Immature natural killer cell (primary cell): ENCODE data around the gene PDIA5. TPM values are rescaled to one million over a fixed set of nuclear protein-coding genes. Genes with fewer than 3 reads are reported as not detected.
"Not testable (repeated sequence)": the region's sequence is repeated elsewhere in the genome, so short reads cannot be mapped to it uniquely, and the experiment has no call there.

Source experiments
- DNase-seq, 3 donors: peaks; one replicate each; pipeline ENCODE4 v3.0.0; 2022; ENCODE audit warnings: mixed read lengths in 1 of 3
- H3K27ac Mint-ChIP-seq, 6 donors: one replicate each; pipeline ENCODE4 v1.8.0; 2020; ENCODE audit warnings: mixed read lengths in 6 of 6, mild to moderate bottlenecking in 5 of 6, inconsistent platforms in 4 of 6, moderate library complexity in 3 of 6
- H3K27me3 Mint-ChIP-seq, 3 donors: one replicate each; pipeline ENCODE4 v1.8.0; 2020 to 2021; ENCODE audit warnings: low read depth in 3 of 3, mild to moderate bottlenecking in 3 of 3, mixed read lengths in 3 of 3, moderate library complexity in 3 of 3, inconsistent platforms in 1 of 3
- H3K36me3 Mint-ChIP-seq, 3 donors: one replicate each; pipeline ENCODE4 v1.8.0; 2020; ENCODE audit warnings: mixed read lengths in 3 of 3, inconsistent platforms in 2 of 3, mild to moderate bottlenecking in 2 of 3
- H3K4me1 Mint-ChIP-seq, 2 donors: one replicate each; pipeline ENCODE4 v1.8.0; 2020; ENCODE audit warnings: inconsistent platforms in 2 of 2, mild to moderate bottlenecking in 2 of 2, mixed read lengths in 2 of 2, moderate library complexity in 1 of 2
- H3K4me3 Mint-ChIP-seq, 5 donors: one replicate each; pipeline ENCODE4 v1.8.0; 2020; ENCODE audit warnings: mild to moderate bottlenecking in 5 of 5, mixed read lengths in 5 of 5, inconsistent platforms in 3 of 5, moderate library complexity in 3 of 5
- H3K9me3 Mint-ChIP-seq, 6 donors: one replicate each; pipeline ENCODE4 v1.8.0; 2020; ENCODE audit warnings: mild to moderate bottlenecking in 6 of 6, mixed read lengths in 6 of 6, inconsistent platforms in 4 of 6, moderate library complexity in 3 of 6
- polyA plus RNA-seq, 3 donors: library from polyadenylated mRNA; unstranded; fragments of 300-500 nt; fragmentation: Illumina TruSeq; gene quantifications; one replicate each; pipeline ENCODE4 v1.2.3, GENCODE V29; 2021

PDIA5 gene
- polyA plus RNA-seq, 3 donors from 2014 or later, result 0.74 to 1.3 TPM; not detected in 1

- peaks cover 13 to 15% of the 10 kb centered on the region in 2 donors for H3K4me1 Mint-ChIP-seq
- H3K36me3 Mint-ChIP-seq, result no peaks in the 10 kb centered on the region
- no peak overlapping the region for H3K4me3 Mint-ChIP-seq
- no peak for DNase-seq
- no peaks in the 10 kb centered on the region for H3K9me3 Mint-ChIP-seq
- peaks cover 0 to 1% (median 0%) of the 10 kb centered on the region in 3 donors for H3K27me3 Mint-ChIP-seq
- no peak overlapping the region for H3K27ac Mint-ChIP-seq
Measured at GRCh38 chr3:123112232-123112631, 45.4 kb downstream of the PDIA5 start.

DNA sequence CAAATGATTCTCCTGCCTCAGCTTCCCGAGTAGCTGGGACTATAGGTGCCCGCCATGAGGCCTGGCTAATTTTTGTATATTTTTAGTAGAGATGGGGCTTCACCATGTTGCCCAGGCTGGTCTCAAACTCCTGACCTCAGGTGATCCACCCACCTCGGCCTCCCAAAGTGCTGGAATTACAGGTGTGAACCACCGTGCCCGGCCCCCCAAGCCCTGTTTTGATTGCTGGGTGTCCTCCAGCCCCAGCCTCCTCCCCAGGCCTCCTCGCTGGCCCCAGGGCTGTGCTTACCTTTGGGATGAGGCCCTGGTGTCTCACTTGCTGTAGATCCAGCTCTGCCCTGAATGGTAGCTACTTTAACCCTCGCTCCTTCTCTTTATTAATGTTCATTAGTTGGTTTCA is 45.8 kb downstream of the PDIA5 start:
- H3K27me3 Mint-ChIP-seq, H3K9me3 Mint-ChIP-seq, H3K4me3 Mint-ChIP-seq, H3K36me3 Mint-ChIP-seq, DNase-seq, H3K27ac Mint-ChIP-seq: not testable (repeated sequence)
- H3K4me1 Mint-ChIP-seq, result peaks cover 13 to 15% of the 10 kb centered on the region in 2 donors

GRCh38 chr3:123113889-123114450 is 47.1 kb downstream of the PDIA5 start:
- peaks cover 0 to 1% (median 0%) of the 10 kb centered on the region in 3 donors for H3K27me3 Mint-ChIP-seq
- no peak overlapping the region for H3K27ac Mint-ChIP-seq
- H3K4me3 Mint-ChIP-seq, result no peak overlapping the region
- peaks cover 13 to 15% of the 10 kb centered on the region in 2 donors for H3K4me1 Mint-ChIP-seq
- no peak for DNase-seq
- no peaks in the 10 kb centered on the region for H3K9me3 Mint-ChIP-seq
- no peaks in the 10 kb centered on the region for H3K36me3 Mint-ChIP-seq

- Mint-ChIP-seq H3K4me3 (no peak overlapping the region), H3K27me3 (peaks cover 0 to 2% (median 1%) of the 10 kb centered on the region in 3 donors), H3K27ac (no peak overlapping the region), H3K36me3 (no peaks in the 10 kb centered on the region), H3K4me1 (peaks cover 9 to 15% of the 10 kb centered on the region in 2 donors), H3K9me3 (no peaks in the 10 kb centered on the region)
- DNase-seq, result no peak
Measured at GRCh38 chr3:123116116-123116515, 49.3 kb downstream of the PDIA5 start.

DNA sequence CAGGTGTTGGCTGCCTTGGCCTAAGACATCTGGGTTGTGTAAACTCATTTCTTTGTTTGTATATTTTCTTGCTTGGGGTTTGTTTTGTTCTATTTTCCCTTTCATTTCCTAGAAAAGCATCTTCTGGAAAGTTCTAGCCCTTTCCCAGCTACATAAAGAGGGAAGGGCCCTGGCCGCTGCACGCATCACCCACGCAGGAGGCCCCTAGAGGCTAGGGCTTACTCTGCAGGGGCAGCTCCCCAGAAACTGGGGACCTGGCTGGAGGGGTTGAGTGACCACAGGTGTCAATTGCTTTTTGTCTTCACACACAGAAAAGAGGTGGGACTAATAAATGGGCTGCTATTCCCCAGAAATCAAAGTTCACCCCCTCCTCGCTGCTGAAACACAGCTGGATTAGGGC is 52.6 kb downstream of the PDIA5 start:
- Mint-ChIP-seq H3K36me3 (no peaks in the 10 kb centered on the region), H3K27me3 (peaks cover 0 to 2% (median 1%) of the 10 kb centered on the region in 3 donors), H3K9me3 (no peaks in the 10 kb centered on the region), H3K27ac (no peak overlapping the region), H3K4me3 (no peak overlapping the region), H3K4me1 (peaks cover 2 to 7% of the 10 kb centered on the region in 2 donors)
- DNase-seq, result no peak

DNA sequence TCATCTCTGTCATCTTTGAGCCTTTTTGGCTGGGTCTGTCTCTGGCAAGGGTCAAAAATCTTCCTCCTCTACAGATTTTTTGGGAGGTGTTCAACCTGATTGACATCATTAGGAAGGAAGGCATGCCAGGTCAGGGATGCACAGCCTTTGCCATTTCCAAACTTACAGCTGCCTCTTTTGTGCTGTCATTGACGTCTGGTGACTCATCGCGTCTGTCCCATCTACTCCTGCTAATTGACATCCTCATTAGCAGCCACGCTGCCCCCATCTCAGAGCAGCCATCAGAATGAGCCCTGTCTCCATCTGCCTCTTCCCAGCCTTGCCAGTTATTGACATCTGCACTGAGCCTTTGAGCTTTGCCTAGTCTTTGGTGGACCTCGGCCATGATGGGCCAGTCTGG is 53.0 kb downstream of the PDIA5 start:
- Mint-ChIP-seq H3K27ac (no peak overlapping the region), H3K9me3 (no peaks in the 10 kb centered on the region)

DNA sequence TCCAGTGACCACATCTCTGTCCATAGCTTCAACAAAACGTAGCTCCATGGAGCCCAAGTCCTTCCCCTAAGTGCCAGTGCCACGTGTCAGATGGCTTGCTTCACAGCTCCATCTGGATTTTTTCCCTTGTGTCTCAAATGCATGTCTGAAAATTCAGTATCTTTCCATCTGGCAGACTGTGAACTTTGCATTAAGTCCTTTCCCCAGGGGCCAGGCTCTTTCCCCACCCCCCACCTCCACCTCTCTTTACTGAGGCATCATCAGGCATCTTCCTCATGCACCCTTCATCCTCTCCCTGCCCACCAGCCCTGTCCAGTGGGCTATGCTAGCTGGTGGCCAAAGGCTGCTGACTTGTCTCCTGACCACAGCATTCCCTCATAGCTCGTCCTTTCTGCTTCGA is 53.7 kb downstream of the PDIA5 start:
- H3K36me3 Mint-ChIP-seq, result no peaks in the 10 kb centered on the region
- H3K4me1 Mint-ChIP-seq, result no peaks in the 10 kb centered on the region
- no peak overlapping the region for H3K4me3 Mint-ChIP-seq
- H3K9me3 Mint-ChIP-seq, result no peaks in the 10 kb centered on the region
- H3K27me3 Mint-ChIP-seq, result peaks cover 0 to 2% (median under 1%) of the 10 kb centered on the region in 3 donors
- no peak overlapping the region for H3K27ac Mint-ChIP-seq
- DNase-seq, result no peak

More for the DNA sequence above, 53.0 kb downstream of the PDIA5 start:
- Mint-ChIP-seq H3K27me3 (peaks cover 0 to 2% (median 1%) of the 10 kb centered on the region in 3 donors), H3K36me3 (no peaks in the 10 kb centered on the region), H3K4me3 (no peak overlapping the region), H3K4me1 (peaks cover 0 to 3% of the 10 kb centered on the region in 2 donors)
- no peak for DNase-seq

DNA sequence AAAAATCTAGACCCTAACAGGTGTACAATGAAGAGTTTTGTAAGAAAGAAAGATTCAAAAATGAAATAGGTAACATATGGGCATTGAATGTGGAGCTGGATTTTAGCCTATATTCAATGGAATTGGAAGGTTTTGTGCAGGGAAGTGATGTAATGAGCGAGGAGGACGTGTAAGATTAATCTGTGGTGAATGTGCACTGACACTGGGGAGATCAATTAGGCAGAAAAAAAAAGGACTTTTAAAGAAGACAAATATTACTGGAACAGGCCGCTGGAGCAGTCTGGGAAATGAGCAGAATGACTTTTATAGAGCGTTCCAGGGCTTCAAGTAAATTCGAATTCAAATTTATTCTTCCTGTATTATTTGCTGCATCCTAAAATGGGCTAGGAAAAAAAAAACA is 55.2 kb downstream of the PDIA5 start:
- no peaks in the 10 kb centered on the region for H3K36me3 Mint-ChIP-seq
- no peaks in the 10 kb centered on the region for H3K4me1 Mint-ChIP-seq

DNA sequence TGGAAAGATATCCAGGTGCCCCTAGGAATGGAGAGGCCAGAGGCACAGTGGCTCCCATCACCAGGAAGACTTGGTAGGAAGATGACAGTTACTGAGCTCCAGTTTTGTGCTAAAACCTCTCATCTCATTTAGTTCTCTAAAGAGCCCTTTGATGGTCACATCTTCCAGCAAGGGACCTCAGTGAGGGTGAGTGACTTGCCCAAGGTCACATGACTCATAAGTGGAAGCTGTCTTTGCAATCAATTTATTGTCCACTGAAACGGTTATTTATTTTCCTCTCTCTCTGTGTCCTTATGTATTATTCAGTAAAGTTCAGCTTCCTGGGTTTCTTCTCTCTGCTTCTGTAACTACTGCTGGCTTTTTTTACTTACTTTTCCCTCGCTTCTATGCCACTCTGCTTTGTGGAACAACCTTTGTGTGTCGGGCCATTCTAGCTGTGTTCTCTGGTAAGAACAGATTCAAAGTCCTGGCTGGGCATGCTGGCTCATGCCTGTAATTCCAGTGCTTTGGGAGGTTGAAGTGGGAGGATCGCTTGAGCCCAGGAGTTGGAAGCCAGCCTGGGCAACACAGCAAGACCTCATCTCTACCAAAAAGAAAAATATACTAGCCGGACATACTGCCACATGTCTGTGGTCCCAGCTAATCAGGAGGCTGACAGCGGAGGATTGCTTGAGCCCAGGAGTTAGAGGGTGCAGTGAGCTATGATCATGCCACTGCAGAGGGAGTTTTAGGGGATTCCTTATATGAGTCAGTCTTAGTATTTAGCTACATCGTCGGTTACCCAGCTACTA is 55.9 kb downstream of the PDIA5 start:
- Mint-ChIP-seq H3K4me3 (no peak overlapping the region), H3K9me3 (no peaks in the 10 kb centered on the region), H3K27ac (no peak overlapping the region), H3K27me3 (peaks cover 0 to 2% (median 2%) of the 10 kb centered on the region in 3 donors), H3K36me3 (no peaks in the 10 kb centered on the region), H3K4me1 (no peaks in the 10 kb centered on the region)
- no peak for DNase-seq

More for the DNA sequence above, 55.2 kb downstream of the PDIA5 start:
- Mint-ChIP-seq H3K27ac (no peak overlapping the region), H3K9me3 (no peaks in the 10 kb centered on the region), H3K27me3 (peaks cover 0 to 2% (median 2%) of the 10 kb centered on the region in 3 donors), H3K4me3 (no peak overlapping the region)
- no peak for DNase-seq

GRCh38 chr3:123123716-123124616 is 57.1 kb downstream of the PDIA5 start:
- no peaks in the 10 kb centered on the region for H3K36me3 Mint-ChIP-seq
- DNase-seq, result no peak
- no peaks in the 10 kb centered on the region for H3K4me1 Mint-ChIP-seq
- H3K27ac Mint-ChIP-seq, result no peak overlapping the region
- peaks cover 0 to 2% (median 2%) of the 10 kb centered on the region in 3 donors for H3K27me3 Mint-ChIP-seq
- no peak overlapping the region for H3K4me3 Mint-ChIP-seq
- no peaks in the 10 kb centered on the region for H3K9me3 Mint-ChIP-seq

GRCh38 chr3:123124971-123125370 is 58.1 kb downstream of the PDIA5 start:
- Mint-ChIP-seq H3K4me1 (no peaks in the 10 kb centered on the region), H3K36me3 (no peaks in the 10 kb centered on the region), H3K9me3 (no peaks in the 10 kb centered on the region), H3K4me3 (no peak overlapping the region), H3K27me3 (peaks cover 0 to 2% (median 2%) of the 10 kb centered on the region in 3 donors), H3K27ac (no peak overlapping the region)
- DNase-seq, result no peak

GRCh38 chr3:123126031-123126430 is 59.2 kb downstream of the PDIA5 start:
- no peaks in the 10 kb centered on the region for H3K4me1 Mint-ChIP-seq
- no peak overlapping the region for H3K4me3 Mint-ChIP-seq
- no peak for DNase-seq
- H3K36me3 Mint-ChIP-seq, result no peaks in the 10 kb centered on the region
- no peaks in the 10 kb centered on the region for H3K9me3 Mint-ChIP-seq
- peaks cover 0 to 2% (median under 1%) of the 10 kb centered on the region in 3 donors for H3K27me3 Mint-ChIP-seq
- H3K27ac Mint-ChIP-seq, result no peak overlapping the region

GRCh38 chr3:123126653-123127052 is 59.8 kb downstream of the PDIA5 start:
- Mint-ChIP-seq H3K27ac (no peak overlapping the region), H3K9me3 (no peaks in the 10 kb centered on the region), H3K36me3 (no peaks in the 10 kb centered on the region), H3K27me3 (peaks cover 0 to 2% (median 0%) of the 10 kb centered on the region in 3 donors), H3K4me3 (no peak overlapping the region), H3K4me1 (no peaks in the 10 kb centered on the region)
- no peak for DNase-seq

GRCh38 chr3:123129092-123129491 is 62.3 kb downstream of the PDIA5 start:
- Mint-ChIP-seq H3K4me1 (no peaks in the 10 kb centered on the region), H3K27ac (no peak overlapping the region), H3K27me3 (peaks cover 0 to 2% (median 2%) of the 10 kb centered on the region in 3 donors), H3K36me3 (no peaks in the 10 kb centered on the region), H3K4me3 (no peak overlapping the region), H3K9me3 (no peaks in the 10 kb centered on the region)
- no peak for DNase-seq
